HEK293 (cell line): Measurements from ENCODE around the gene RABEP1.

Experiments
- ZEB2 ChIP-seq: fragments of 450-650 bp; formaldehyde crosslinking; IDR thresholded peaks from 2 replicates; pipeline ENCODE4 v1.5.1; 2016; ENCODE audit warnings: missing biosample characterization, missing genetic modification characterization
- ZNF155 ChIP-seq: fragments of 450-650 bp; formaldehyde crosslinking; IDR thresholded peaks from 2 replicates; pipeline ENCODE4 v1.5.1; 2016; ENCODE audit warnings: missing biosample characterization, missing genetic modification characterization
- ZNF549 ChIP-seq: fragments of 450-650 bp; IDR thresholded peaks from 2 replicates; pipeline ENCODE4 v1.5.1; 2018; ENCODE audit warnings: missing biosample characterization, missing genetic modification characterization, mild to moderate bottlenecking, inconsistent platforms, moderate library complexity
- TF ChIP-seq, protein P1 (sequence below): fragments of 450-650 bp; formaldehyde crosslinking; IDR thresholded peaks from 2 replicates; pipeline ENCODE4 v1.5.1; 2016; ENCODE audit warnings: missing biosample characterization, missing genetic modification characterization

DNA sequence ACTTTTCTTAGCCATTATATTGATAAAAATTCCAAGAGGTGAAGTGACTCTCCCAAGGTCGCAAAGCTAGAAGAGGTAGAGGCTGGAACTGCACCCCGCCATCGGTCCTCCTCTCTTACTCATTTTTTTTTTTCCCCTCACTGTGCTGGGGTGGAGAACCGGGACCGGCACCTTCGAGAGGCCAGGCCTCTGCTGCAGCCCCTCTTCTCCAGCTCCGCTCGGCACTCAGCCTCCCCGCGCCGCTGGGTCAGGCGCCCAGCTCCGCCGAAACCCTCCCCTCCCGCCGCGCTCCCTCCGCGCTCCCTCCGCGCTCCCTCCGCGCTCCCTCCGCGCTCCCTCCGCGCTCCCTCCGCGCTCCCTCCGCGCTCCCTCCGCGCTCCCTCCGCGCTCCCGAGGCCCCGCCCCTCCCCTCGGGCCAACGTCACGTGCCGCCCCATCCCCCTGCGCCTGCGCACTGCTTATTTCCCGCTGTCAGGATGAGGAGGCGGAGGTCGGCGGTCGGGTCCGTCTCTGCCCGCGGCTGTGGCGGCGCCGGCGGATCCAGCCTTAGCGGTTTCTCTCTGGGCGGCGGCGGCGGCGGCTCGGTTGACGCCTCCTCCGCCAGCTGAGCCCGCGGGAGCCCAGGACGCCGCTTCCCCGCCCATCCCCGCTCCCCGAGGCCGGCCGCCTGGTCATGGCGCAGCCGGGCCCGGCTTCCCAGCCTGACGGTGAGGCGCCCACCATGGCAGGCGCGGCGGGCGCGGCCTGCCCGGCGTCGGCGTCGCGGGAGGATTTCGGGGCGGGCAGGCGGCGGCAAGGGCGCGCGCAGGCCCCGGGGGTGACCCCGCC is at the start of gene RABEP1:
- no peak for TF ChIP-seq ZNF155 (tag by site-specific recombination)
- no peak for TF ChIP-seq ZNF549 (tag by site-specific recombination)
- TF ChIP-seq, protein P1, sequence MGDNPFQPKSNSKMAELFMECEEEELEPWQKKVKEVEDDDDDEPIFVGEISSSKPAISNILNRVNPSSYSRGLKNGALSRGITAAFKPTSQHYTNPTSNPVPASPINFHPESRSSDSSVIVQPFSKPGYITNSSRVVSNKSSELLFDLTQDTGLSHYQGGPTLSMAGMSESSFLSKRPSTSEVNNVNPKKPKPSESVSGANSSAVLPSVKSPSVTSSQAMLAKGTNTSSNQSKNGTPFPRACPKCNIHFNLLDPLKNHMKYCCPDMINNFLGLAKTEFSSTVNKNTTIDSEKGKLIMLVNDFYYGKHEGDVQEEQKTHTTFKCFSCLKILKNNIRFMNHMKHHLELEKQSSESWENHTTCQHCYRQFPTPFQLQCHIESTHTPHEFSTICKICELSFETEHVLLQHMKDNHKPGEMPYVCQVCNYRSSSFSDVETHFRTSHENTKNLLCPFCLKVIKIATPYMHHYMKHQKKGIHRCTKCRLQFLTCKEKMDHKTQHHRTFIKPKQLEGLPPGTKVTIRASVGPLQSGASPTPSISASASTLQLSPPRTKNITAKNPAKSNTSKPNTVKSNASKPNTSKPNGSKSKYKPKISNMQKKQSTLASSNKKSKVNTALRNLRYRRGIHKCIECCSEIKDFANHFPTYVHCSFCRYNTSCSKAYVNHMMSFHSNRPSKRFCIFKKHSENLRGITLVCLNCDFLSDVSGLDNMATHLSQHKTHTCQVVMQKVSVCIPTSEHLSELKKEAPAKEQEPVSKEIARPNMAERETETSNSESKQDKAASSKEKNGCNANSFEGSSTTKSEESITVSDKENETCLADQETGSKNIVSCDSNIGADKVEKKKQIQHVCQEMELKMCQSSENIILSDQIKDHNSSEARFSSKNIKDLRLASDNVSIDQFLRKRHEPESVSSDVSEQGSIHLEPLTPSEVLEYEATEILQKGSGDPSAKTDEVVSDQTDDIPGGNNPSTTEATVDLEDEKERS (tag by site-specific recombination): peak; percentile 63; the same call in 1 of the 2 replicates
- peak; percentile 74 for TF ChIP-seq ZEB2
